HepG2 (cell line): ENCODE results near the gene CADM1. TPM values are rescaled to one million over a fixed set of nuclear protein-coding genes. Genes with fewer than 3 reads are reported as not detected.

Source experiments
- ADNP ChIP-seq: sonication (generic); formaldehyde crosslinking; IDR thresholded peaks from 2 replicates; pipeline ENCODE4 v1.4.0; 2020; ENCODE audit warnings: missing genetic modification reagents
- BRD4 ChIP-seq: sonication (generic); formaldehyde crosslinking; IDR thresholded peaks from 2 replicates; pipeline ENCODE4 v1.4.0; 2020; ENCODE audit warnings: missing genetic modification reagents
- CBX2 ChIP-seq, 2 experiments: fragments of 200-600 bp in 1 of 2; sonication (generic); formaldehyde crosslinking in 1 of 2; IDR thresholded peaks; 2 replicates each; pipeline versions ENCODE4 v1.7.0 to v1.8.1; 2018 to 2022; ENCODE audit warnings: low read depth in 2 of 2, low read length in 1 of 2, mild to moderate bottlenecking in 1 of 2, missing genetic modification reagents in 1 of 2
- CENPT ChIP-seq: sonication (generic); formaldehyde crosslinking; IDR thresholded peaks from 2 replicates; pipeline ENCODE4 v1.8.0; 2022; ENCODE audit warnings: low read depth, mild to moderate bottlenecking, moderate library complexity, missing genetic modification reagents
- KDM2A ChIP-seq: sonication (generic); formaldehyde crosslinking; IDR thresholded peaks from 2 replicates; pipeline ENCODE4 v1.4.0; 2020; ENCODE audit warnings: low read depth, missing genetic modification reagents, borderline replicate concordance
- KDM5A ChIP-seq: fragments of 200-600 bp; sonication (generic); IDR thresholded peaks from 2 replicates; pipeline ENCODE4 v1.7.0; 2018; ENCODE audit warnings: antibody characterized with exemption, mild to moderate bottlenecking, low read length, borderline replicate concordance
- KLF11 ChIP-seq: IDR thresholded peaks from 2 replicates; pipeline ENCODE4 v1.6.1; 2016; ENCODE audit warnings: missing compliant biosample characterization
- KLF15 ChIP-seq: sonication (generic); formaldehyde crosslinking; IDR thresholded peaks from 2 replicates; pipeline ENCODE4 v1.8.1; 2023; ENCODE audit warnings: borderline replicate concordance, mild to moderate bottlenecking, inconsistent platforms, missing genetic modification reagents, mixed read lengths
- MAFK ChIP-seq, 2 experiments: IDR thresholded peaks in 1 of 2; conservative IDR thresholded peaks in 1 of 2; 2 replicates each; pipeline ENCODE4 v1.6.1; 2011; ENCODE audit warnings: improper control_type of control experiment in 2 of 2, low read length in 2 of 2
- MBD4 ChIP-seq: IDR thresholded peaks from 2 replicates; pipeline ENCODE4 v1.6.1; 2012; ENCODE audit warnings: low read length, inconsistent platforms, borderline replicate concordance
- MEIS1 ChIP-seq: sonication (generic); formaldehyde crosslinking; IDR thresholded peaks from 2 replicates; pipeline ENCODE4 v1.9.0; 2021; ENCODE audit warnings: mild to moderate bottlenecking, missing genetic modification reagents, moderate library complexity, borderline replicate concordance
- NCOA5 ChIP-seq: sonication (generic); formaldehyde crosslinking; IDR thresholded peaks from 2 replicates; pipeline ENCODE4 v1.4.0; 2020; ENCODE audit warnings: missing genetic modification reagents
- NR2C2 ChIP-seq: sonication (generic); formaldehyde crosslinking; IDR thresholded peaks from 2 replicates; pipeline ENCODE4 v1.4.0; 2020; ENCODE audit warnings: missing genetic modification reagents, mild to moderate bottlenecking, moderate library complexity, borderline replicate concordance
- RARA ChIP-seq: IDR thresholded peaks from 2 replicates; pipeline ENCODE4 v1.6.1; 2016; ENCODE audit warnings: missing genetic modification reagents, missing compliant biosample characterization
- RNF2 ChIP-seq: fragments of 450-650 bp; conservative IDR thresholded peaks from 2 replicates; pipeline ENCODE4 v1.6.1; 2016; ENCODE audit warnings: low read depth
- RXRB ChIP-seq: IDR thresholded peaks from 2 replicates; pipeline ENCODE4 v1.6.1; 2016; ENCODE audit warnings: borderline replicate concordance, missing genetic modification reagents, missing compliant biosample characterization
- SALL1 ChIP-seq: sonication (generic); formaldehyde crosslinking; IDR thresholded peaks from 2 replicates; pipeline ENCODE4 v1.8.0; 2022; ENCODE audit warnings: mild to moderate bottlenecking, missing genetic modification reagents
- SALL2 ChIP-seq: sonication (generic); formaldehyde crosslinking; IDR thresholded peaks from 2 replicates; pipeline ENCODE4 v1.8.1; 2023; ENCODE audit warnings: mild to moderate bottlenecking, missing genetic modification reagents, inconsistent platforms
- SMC3 ChIP-seq: IDR thresholded peaks from 2 replicates; pipeline ENCODE4 v1.6.1; 2011; ENCODE audit warnings: low read length, improper control_type of control experiment
- SP140L ChIP-seq: sonication (generic); formaldehyde crosslinking; IDR thresholded peaks from 2 replicates; pipeline ENCODE4 v1.4.0; 2020; ENCODE audit warnings: missing genetic modification reagents, borderline replicate concordance
- ZBTB38 ChIP-seq: sonication (generic); formaldehyde crosslinking; IDR thresholded peaks from 2 replicates; pipeline ENCODE4 v1.5.1; 2020; ENCODE audit warnings: mild to moderate bottlenecking, missing genetic modification reagents
- ZFP82 ChIP-seq: sonication (generic); formaldehyde crosslinking; IDR thresholded peaks from 2 replicates; pipeline ENCODE4 v1.5.1; 2020; ENCODE audit warnings: mild to moderate bottlenecking, missing genetic modification reagents, borderline replicate concordance
- ZNF180 ChIP-seq: sonication (generic); formaldehyde crosslinking; IDR thresholded peaks from 2 replicates; pipeline ENCODE4 v1.4.0; 2020; ENCODE audit warnings: low read depth, missing genetic modification reagents, borderline replicate concordance
- ZNF691 ChIP-seq: sonication (generic); formaldehyde crosslinking; IDR thresholded peaks from 2 replicates; pipeline ENCODE4 v1.4.0; 2020; ENCODE audit warnings: missing genetic modification reagents, low read depth, mild to moderate bottlenecking, borderline replicate concordance
- ZNF75D ChIP-seq: sonication (generic); formaldehyde crosslinking; IDR thresholded peaks from 2 replicates; pipeline ENCODE4 v1.8.1; 2023; ENCODE audit warnings: missing genetic modification reagents, mild to moderate bottlenecking, borderline replicate concordance
- polyA plus RNA-seq, 8 experiments: library from polyadenylated mRNA; depleted of rRNA in 3 of 8; stranded (reverse) in 7 of 8; unstranded in 1 of 8; fragments of >200 nt; fragmentation: Illumina TruSeq in 4 of 8; extraction: Trizol in 4 of 8; gene quantifications; 2 replicates each; pipeline versions ENCODE4 v1.2.1 to v1.2.3, GENCODE V29; 2011 to 2016; ENCODE audit warnings: low read depth in 4 of 8, missing spikeins in 1 of 8, mixed read lengths in 1 of 8; ENCODE audit not compliant: insufficient read depth in 1 of 8
- total RNA-seq, 5 experiments: library from RNA; depleted of rRNA; stranded (reverse); fragments of >200 nt; fragmentation: Illumina TruSeq; extraction: Trizol; gene quantifications; 2 replicates each; pipeline ENCODE4 v1.2.3, GENCODE V29; 2016; ENCODE audit warnings: low read depth in 1 of 5
- TF ChIP-seq, protein P1 (sequence below): sonication (generic); formaldehyde crosslinking; IDR thresholded peaks from 2 replicates; pipeline ENCODE4 v1.4.0; 2020; ENCODE audit warnings: low read depth, mild to moderate bottlenecking, missing genetic modification reagents
- TF ChIP-seq, protein P2 (sequence below): sonication (generic); formaldehyde crosslinking; IDR thresholded peaks from 2 replicates; pipeline ENCODE4 v1.5.0; 2020; ENCODE audit warnings: mild to moderate bottlenecking, missing genetic modification reagents

The CADM1 gene
- total and polyA plus RNA-seq, 2 of the 13 experiments (the other 11 are each of a cell fraction or from before 2014, with no cell fraction given): 71.3 to 122 TPM

GRCh38 chr11:115548878-115549528 lies 44.8 kb upstream of the CADM1 start (continued):
- no peak for TF ChIP-seq CENPT (CRISPR knock-in tag)
- TF ChIP-seq MBD4: no peak
- TF ChIP-seq ZNF75D (CRISPR knock-in tag): no peak
- TF ChIP-seq NCOA5 (CRISPR knock-in tag): no peak
- peak; percentile 63 to 71 for TF ChIP-seq MAFK (conservative IDR thresholded peaks at IDR 0.05 in 1 of 2, IDR thresholded peaks at IDR 0.05 in 1 of 2; ENCODE audit: low read length in 2 of 2)
- no peak for TF ChIP-seq NR2C2 (CRISPR knock-in tag)
- no peak for TF ChIP-seq ADNP (CRISPR knock-in tag)
- TF ChIP-seq MEIS1 (CRISPR knock-in tag): 0 out of 2 replicates have a peak, but pooled peaks have one; percentile 24
- TF ChIP-seq ZBTB38 (CRISPR knock-in tag): no peak
- TF ChIP-seq, protein P1, sequence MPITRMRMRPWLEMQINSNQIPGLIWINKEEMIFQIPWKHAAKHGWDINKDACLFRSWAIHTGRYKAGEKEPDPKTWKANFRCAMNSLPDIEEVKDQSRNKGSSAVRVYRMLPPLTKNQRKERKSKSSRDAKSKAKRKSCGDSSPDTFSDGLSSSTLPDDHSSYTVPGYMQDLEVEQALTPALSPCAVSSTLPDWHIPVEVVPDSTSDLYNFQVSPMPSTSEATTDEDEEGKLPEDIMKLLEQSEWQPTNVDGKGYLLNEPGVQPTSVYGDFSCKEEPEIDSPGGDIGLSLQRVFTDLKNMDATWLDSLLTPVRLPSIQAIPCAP (CRISPR knock-in tag): no peak
- TF ChIP-seq RXRB (CRISPR knock-in tag): no peak; the same call in none of the 2 replicates
- TF ChIP-seq ZNF691: peak; percentile 66; the same call in 1 of the 2 replicates
- peak; percentile 30; the same call in 1 of the 2 replicates for TF ChIP-seq SMC3
- no peak for TF ChIP-seq SALL2 (CRISPR knock-in tag)
- TF ChIP-seq ZNF180 (CRISPR knock-in tag): no peak
- no peak for TF ChIP-seq ZFP82 (CRISPR knock-in tag)
- TF ChIP-seq RNF2: no peak
- 0 out of 2 replicates have a peak, but pooled peaks have one; percentile 25 for TF ChIP-seq KDM2A
- TF ChIP-seq KDM5A: no peak
- peak; percentile 48; the same call in 1 of the 2 replicates for TF ChIP-seq SALL1
- TF ChIP-seq KLF15 (CRISPR knock-in tag): no peak
- TF ChIP-seq, protein P2, sequence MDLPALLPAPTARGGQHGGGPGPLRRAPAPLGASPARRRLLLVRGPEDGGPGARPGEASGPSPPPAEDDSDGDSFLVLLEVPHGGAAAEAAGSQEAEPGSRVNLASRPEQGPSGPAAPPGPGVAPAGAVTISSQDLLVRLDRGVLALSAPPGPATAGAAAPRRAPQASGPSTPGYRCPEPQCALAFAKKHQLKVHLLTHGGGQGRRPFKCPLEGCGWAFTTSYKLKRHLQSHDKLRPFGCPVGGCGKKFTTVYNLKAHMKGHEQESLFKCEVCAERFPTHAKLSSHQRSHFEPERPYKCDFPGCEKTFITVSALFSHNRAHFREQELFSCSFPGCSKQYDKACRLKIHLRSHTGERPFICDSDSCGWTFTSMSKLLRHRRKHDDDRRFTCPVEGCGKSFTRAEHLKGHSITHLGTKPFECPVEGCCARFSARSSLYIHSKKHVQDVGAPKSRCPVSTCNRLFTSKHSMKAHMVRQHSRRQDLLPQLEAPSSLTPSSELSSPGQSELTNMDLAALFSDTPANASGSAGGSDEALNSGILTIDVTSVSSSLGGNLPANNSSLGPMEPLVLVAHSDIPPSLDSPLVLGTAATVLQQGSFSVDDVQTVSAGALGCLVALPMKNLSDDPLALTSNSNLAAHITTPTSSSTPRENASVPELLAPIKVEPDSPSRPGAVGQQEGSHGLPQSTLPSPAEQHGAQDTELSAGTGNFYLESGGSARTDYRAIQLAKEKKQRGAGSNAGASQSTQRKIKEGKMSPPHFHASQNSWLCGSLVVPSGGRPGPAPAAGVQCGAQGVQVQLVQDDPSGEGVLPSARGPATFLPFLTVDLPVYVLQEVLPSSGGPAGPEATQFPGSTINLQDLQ: no peak
- no peak for TF ChIP-seq KLF11 (CRISPR knock-in tag)
- no peak for TF ChIP-seq SP140L (CRISPR knock-in tag)
- no peak for TF ChIP-seq RARA (CRISPR knock-in tag)
- TF ChIP-seq BRD4 (CRISPR knock-in tag): no peak
- TF ChIP-seq CBX2 (IDR thresholded peaks at IDR 0.05; ENCODE audit: low read depth, low read length): no peak
- TF ChIP-seq CBX2 (CRISPR knock-in tag; IDR thresholded peaks at IDR 0.05; ENCODE audit: low read depth): no peak
